Measurements from ENCODE around the gene ZNF101. TPM values are rescaled to one million over a fixed set of nuclear protein-coding genes. Genes with fewer than 3 reads are reported as not detected.

Gene ZNF101
- total and polyA plus RNA-seq, 2 donors (not counting 1 experiment from before 2014, with no cell fraction given), result 4.4 to 5.4 TPM

DNA sequence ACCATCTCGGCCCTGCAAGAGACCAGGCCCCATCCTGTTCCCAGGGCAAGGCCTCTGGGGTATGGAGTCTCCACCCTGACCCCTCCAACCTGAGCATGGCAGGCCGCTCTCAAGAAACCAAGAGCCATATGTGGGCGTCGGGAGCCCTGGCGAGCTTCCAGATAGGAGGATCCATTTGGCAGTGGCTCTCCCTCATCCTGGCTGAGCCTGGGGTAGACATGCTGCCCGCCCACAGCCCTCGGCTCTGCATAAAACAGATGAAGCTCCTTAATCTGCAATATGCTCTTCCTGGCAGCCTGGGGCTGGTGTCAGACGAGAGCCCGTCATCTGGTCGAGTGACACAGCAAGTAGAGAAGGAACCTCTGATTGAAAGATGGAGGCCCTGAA, 11.2 kb upstream of the ZNF101 start:
- no peak overlapping the region for H3K4me2 ChIP-seq (ENCODE audit: extremely low read depth, insufficient read depth, low read length)
- H3K36me3 ChIP-seq (ENCODE audit: control insufficient read depth, insufficient read depth, low read length), result peaks cover 44% of the 10 kb centered on the region
- DNase-seq (ENCODE audit: low read depth in 2 of 2), result peak in 1 of 2 donors; percentile 8
- H3K4me3 ChIP-seq (replicated peaks in 1 of 4; ENCODE audit: control extremely low read depth in 1 of 4, insufficient read depth in 1 of 4, low read depth in 3 of 4, low read length in 4 of 4), result no peak overlapping the region
- no peak overlapping the region for H3K9ac ChIP-seq (ENCODE audit: insufficient read depth, low read length)
- H3K4me1 ChIP-seq (ENCODE audit: control insufficient read depth, extremely low read depth, insufficient read depth, low read length), result peaks cover 2% of the 10 kb centered on the region
- no peaks in the 10 kb centered on the region for H4K20me1 ChIP-seq (ENCODE audit: control insufficient read depth, extremely low read depth, insufficient read depth, low read length)
- no peak overlapping the region for H2AFZ ChIP-seq (ENCODE audit: low read length)
- H3K27me3 ChIP-seq (ENCODE audit: control insufficient read depth, insufficient read depth, low read length), result no peaks in the 10 kb centered on the region
- no peak for TF ChIP-seq EZH2 (IDR thresholded peaks at IDR 0.05; ENCODE audit: low read length, missing control alignments)
- TF ChIP-seq, protein P1, sequence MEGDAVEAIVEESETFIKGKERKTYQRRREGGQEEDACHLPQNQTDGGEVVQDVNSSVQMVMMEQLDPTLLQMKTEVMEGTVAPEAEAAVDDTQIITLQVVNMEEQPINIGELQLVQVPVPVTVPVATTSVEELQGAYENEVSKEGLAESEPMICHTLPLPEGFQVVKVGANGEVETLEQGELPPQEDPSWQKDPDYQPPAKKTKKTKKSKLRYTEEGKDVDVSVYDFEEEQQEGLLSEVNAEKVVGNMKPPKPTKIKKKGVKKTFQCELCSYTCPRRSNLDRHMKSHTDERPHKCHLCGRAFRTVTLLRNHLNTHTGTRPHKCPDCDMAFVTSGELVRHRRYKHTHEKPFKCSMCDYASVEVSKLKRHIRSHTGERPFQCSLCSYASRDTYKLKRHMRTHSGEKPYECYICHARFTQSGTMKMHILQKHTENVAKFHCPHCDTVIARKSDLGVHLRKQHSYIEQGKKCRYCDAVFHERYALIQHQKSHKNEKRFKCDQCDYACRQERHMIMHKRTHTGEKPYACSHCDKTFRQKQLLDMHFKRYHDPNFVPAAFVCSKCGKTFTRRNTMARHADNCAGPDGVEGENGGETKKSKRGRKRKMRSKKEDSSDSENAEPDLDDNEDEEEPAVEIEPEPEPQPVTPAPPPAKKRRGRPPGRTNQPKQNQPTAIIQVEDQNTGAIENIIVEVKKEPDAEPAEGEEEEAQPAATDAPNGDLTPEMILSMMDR (conservative IDR thresholded peaks at IDR 0.05 in 1 of 2, IDR thresholded peaks at IDR 0.05 in 1 of 2; ENCODE audit: low read depth in 1 of 2, low read length in 2 of 2), result no peak
- no peak overlapping the region for H3K27ac ChIP-seq (ENCODE audit: insufficient read depth, low read length)
- H3K79me2 ChIP-seq (ENCODE audit: control insufficient read depth, insufficient read depth, low read length), result peaks cover 23% of the 10 kb centered on the region
- no peaks in the 10 kb centered on the region for H3K9me3 ChIP-seq (ENCODE audit: control insufficient read depth, insufficient read depth, low read depth, low read length)

DNA sequence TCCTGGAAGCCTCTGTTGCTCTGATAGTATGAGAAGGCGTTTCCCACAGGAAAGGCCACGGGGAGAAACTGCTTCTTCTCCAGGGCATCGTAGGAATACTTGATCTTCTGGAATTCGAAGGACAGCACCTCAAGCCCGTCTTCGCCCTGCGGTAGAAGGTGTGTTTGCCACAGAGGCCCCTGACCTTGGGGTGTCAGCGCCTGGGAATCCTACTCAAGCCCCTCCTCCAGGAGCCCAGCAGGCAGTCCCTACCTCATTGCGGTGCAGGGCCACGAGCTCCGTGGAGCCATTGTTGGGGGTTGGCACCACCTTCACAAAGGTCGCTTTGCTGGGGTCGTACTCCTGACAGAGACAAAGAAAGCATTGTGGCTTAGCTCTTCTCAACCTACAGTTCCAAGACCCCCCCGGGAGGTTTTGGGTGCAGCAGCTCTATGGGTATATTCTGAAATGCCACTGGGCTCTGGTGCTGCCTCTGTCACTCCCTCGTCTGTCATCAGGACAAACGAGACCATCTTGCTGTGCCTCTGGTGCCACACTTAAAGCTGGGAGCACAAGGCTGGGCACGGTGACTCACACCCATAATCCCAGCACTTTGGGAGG, 8.9 kb upstream of the ZNF101 start:
- no peak for TF ChIP-seq EZH2 (IDR thresholded peaks at IDR 0.05; ENCODE audit: low read length, missing control alignments)
- TF ChIP-seq, protein P1 (conservative IDR thresholded peaks at IDR 0.05 in 1 of 2, IDR thresholded peaks at IDR 0.05 in 1 of 2; ENCODE audit: low read depth in 1 of 2, low read length in 2 of 2), result no peak
- DNase-seq (ENCODE audit: low read depth in 2 of 2), result no peak
- peaks cover 33% of the 10 kb centered on the region for H3K79me2 ChIP-seq (ENCODE audit: control insufficient read depth, insufficient read depth, low read length)

DNA sequence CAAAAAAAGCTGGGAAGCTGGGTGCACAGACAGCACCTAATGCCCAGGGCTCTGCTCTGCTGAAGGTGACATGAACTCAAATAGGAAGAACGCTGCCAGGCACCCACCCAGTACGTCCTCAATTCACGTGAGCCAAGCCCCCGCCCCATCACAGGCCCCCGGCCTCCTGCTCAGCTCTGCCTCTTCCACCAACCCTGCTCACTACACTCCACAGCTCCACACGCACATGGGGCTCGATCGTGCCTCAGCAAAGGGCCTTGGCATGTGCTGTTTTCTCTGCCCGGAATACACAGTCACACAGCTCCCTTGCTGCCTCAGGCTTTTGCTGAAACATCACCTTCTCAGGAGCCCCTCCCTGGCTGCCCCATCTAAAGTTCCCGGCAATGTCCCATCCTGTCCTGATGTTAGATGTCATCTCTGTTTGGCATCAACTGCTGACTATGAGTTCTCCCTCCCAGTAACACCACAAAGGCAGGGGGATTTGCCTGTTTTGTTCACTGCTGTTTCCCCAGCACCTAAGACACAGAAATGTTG, 7.4 kb upstream of the ZNF101 start:
- H3K4me2 ChIP-seq (ENCODE audit: extremely low read depth, insufficient read depth, low read length), result peak overlapping the region; percentile 59
- peaks cover 33% of the 10 kb centered on the region for H3K79me2 ChIP-seq (ENCODE audit: control insufficient read depth, insufficient read depth, low read length)
- H3K9me3 ChIP-seq (ENCODE audit: control insufficient read depth, insufficient read depth, low read depth, low read length), result no peaks in the 10 kb centered on the region
- no peak overlapping the region for H3K9ac ChIP-seq (ENCODE audit: insufficient read depth, low read length)
- H3K4me3 ChIP-seq (replicated peaks in 1 of 4; ENCODE audit: control extremely low read depth in 1 of 4, insufficient read depth in 1 of 4, low read depth in 3 of 4, low read length in 4 of 4), result no peak overlapping the region
- no peak for TF ChIP-seq EZH2 (IDR thresholded peaks at IDR 0.05; ENCODE audit: low read length, missing control alignments)
- TF ChIP-seq, protein P1 (conservative IDR thresholded peaks at IDR 0.05 in 1 of 2, IDR thresholded peaks at IDR 0.05 in 1 of 2; ENCODE audit: low read depth in 1 of 2, low read length in 2 of 2), result no peak
- no peak overlapping the region for H2AFZ ChIP-seq (ENCODE audit: low read length)
- no peaks in the 10 kb centered on the region for H3K27me3 ChIP-seq (ENCODE audit: control insufficient read depth, insufficient read depth, low read length)
- DNase-seq (ENCODE audit: low read depth in 2 of 2), result no peak
- no peak overlapping the region for H3K27ac ChIP-seq (ENCODE audit: insufficient read depth, low read length)
- H4K20me1 ChIP-seq (ENCODE audit: control insufficient read depth, extremely low read depth, insufficient read depth, low read length), result no peaks in the 10 kb centered on the region
- H3K4me1 ChIP-seq (ENCODE audit: control insufficient read depth, extremely low read depth, insufficient read depth, low read length), result peaks cover 4% of the 10 kb centered on the region
- peaks cover 17% of the 10 kb centered on the region for H3K36me3 ChIP-seq (ENCODE audit: control insufficient read depth, insufficient read depth, low read length)

More for the DNA sequence above, 8.9 kb upstream of the ZNF101 start:
- H4K20me1 ChIP-seq (ENCODE audit: control insufficient read depth, extremely low read depth, insufficient read depth, low read length), result no peaks in the 10 kb centered on the region
- H3K4me2 ChIP-seq (ENCODE audit: extremely low read depth, insufficient read depth, low read length), result no peak overlapping the region
- H3K4me3 ChIP-seq (replicated peaks in 1 of 4; ENCODE audit: control extremely low read depth in 1 of 4, insufficient read depth in 1 of 4, low read depth in 3 of 4, low read length in 4 of 4), result no peak overlapping the region
- H3K4me1 ChIP-seq (ENCODE audit: control insufficient read depth, extremely low read depth, insufficient read depth, low read length), result peaks cover 4% of the 10 kb centered on the region
- no peaks in the 10 kb centered on the region for H3K27me3 ChIP-seq (ENCODE audit: control insufficient read depth, insufficient read depth, low read length)
- peaks cover 27% of the 10 kb centered on the region for H3K36me3 ChIP-seq (ENCODE audit: control insufficient read depth, insufficient read depth, low read length)
- no peak overlapping the region for H2AFZ ChIP-seq (ENCODE audit: low read length)
- H3K9me3 ChIP-seq (ENCODE audit: control insufficient read depth, insufficient read depth, low read depth, low read length), result no peaks in the 10 kb centered on the region
- H3K9ac ChIP-seq (ENCODE audit: insufficient read depth, low read length), result no peak overlapping the region
- H3K27ac ChIP-seq (ENCODE audit: insufficient read depth, low read length), result no peak overlapping the region

All from fibroblast of lung (primary cell).